Cardiac fibroblast (primary cell): ENCODE measurements around the gene TNIK.

ENCODE experiments used
- DNase-seq, 2 donors: peaks; one replicate each; pipeline versions ENCODE4 v3.0.0 to v3.0.0-alpha.2; 2010; ENCODE audit warnings: low read depth in 2 of 2
- H3K4me3 ChIP-seq, 2 donors: replicated peaks in 1 of 2; 1 replicate in 1 of 2; 2 replicates in 1 of 2; pipeline ENCODE4 v1.5.1; 2011; ENCODE audit warnings: low read depth in 2 of 2, low read length in 2 of 2, mild to moderate bottlenecking in 2 of 2, moderate library complexity in 1 of 2
- CTCF ChIP-seq: IDR thresholded peaks from one replicate; pipeline ENCODE4 v1.5.1; 2011; ENCODE audit warnings: low read depth, mild to moderate bottlenecking, low read length, inconsistent platforms

Gene TNIK

GRCh38 chr3:171354049-171354705 is 106.0 kb downstream of the TNIK start:
- TF ChIP-seq CTCF: no peak
- no peak overlapping the region for H3K4me3 ChIP-seq
- no peak for DNase-seq

- H3K4me3 ChIP-seq: no peak overlapping the region
- TF ChIP-seq CTCF: no peak
- DNase-seq: peak in 1 of 2 donors; percentile 33
Observed at GRCh38 chr3:171353423-171353822, 106.8 kb downstream of the TNIK start.

- no peak for TF ChIP-seq CTCF
- DNase-seq: no peak
- no peak overlapping the region for H3K4me3 ChIP-seq
Observed at GRCh38 chr3:171352387-171352935, 107.7 kb downstream of the TNIK start.

GRCh38 chr3:171351676-171352075 is 108.5 kb downstream of the TNIK start:
- DNase-seq: peak; percentile 82 to 95
- H3K4me3 ChIP-seq: no peak overlapping the region
- TF ChIP-seq CTCF: no peak

- TF ChIP-seq CTCF: no peak
- no peak for DNase-seq
- no peak overlapping the region for H3K4me3 ChIP-seq
Observed at GRCh38 chr3:171350364-171350763, 109.8 kb downstream of the TNIK start.

- TF ChIP-seq CTCF: no peak
- H3K4me3 ChIP-seq: no peak overlapping the region
- no peak for DNase-seq
Observed at GRCh38 chr3:171349392-171349791, 110.8 kb downstream of the TNIK start.

GRCh38 chr3:171348121-171348520 is 112.1 kb downstream of the TNIK start:
- peak; percentile 58 to 68 for DNase-seq
- H3K4me3 ChIP-seq: no peak overlapping the region
- TF ChIP-seq CTCF: no peak
